Gastrocnemius medialis (tissue), 4 donors: Measurements from ENCODE around the gene RBKS. TPM values are rescaled to one million over a fixed set of nuclear protein-coding genes. Genes with fewer than 3 reads are reported as not detected.
"Not testable (repeated sequence)": the region's sequence is repeated elsewhere in the genome, so short reads cannot be mapped to it uniquely, and the experiment has no call there.

ENCODE experiments used
- ATAC-seq, 2 donors: fragments of 150-250 bp; one replicate each; pipeline ENCODE4 v1.9.1; 2016
- DNase-seq, 2 donors: peaks; one replicate each; pipeline ENCODE4 v3.0.0-alpha.2; 2019
- H3K27ac ChIP-seq, 4 donors: fragments of 200-600 bp; sonication (generic); 1 replicate in 1 of 4; 2 replicates in 3 of 4; pipeline ENCODE4 v1.5.1; 2016 to 2018; ENCODE audit warnings: mild to moderate bottlenecking in 2 of 4, moderate library complexity in 1 of 4
- H3K27me3 ChIP-seq, 3 donors: fragments of 200-600 bp; sonication (generic) in 2 of 3; 1 replicate in 1 of 3; 2 replicates in 2 of 3; pipeline versions ENCODE4 v1.5.1 to v1.6.0; 2016 to 2019; ENCODE audit warnings: mild to moderate bottlenecking in 1 of 3, moderate library complexity in 1 of 3
- H3K36me3 ChIP-seq, 2 donors: fragments of 200-600 bp; sonication (generic) in 1 of 2; one replicate each; pipeline ENCODE4 v1.5.1; 2017 to 2018
- H3K4me1 ChIP-seq, 2 donors: fragments of 200-600 bp; sonication (generic) in 1 of 2; one replicate each; pipeline ENCODE4 v1.5.1; 2016 to 2017; ENCODE audit warnings: mild to moderate bottlenecking in 2 of 2
- H3K4me3 ChIP-seq, 4 donors: fragments of 200-600 bp; sonication (generic) in 3 of 4; 1 replicate in 1 of 4; 2 replicates in 3 of 4; pipeline ENCODE4 v1.5.1; 2016 to 2019; ENCODE audit warnings: mild to moderate bottlenecking in 2 of 4
- H3K9me3 ChIP-seq, 3 donors: fragments of 200-600 bp; sonication (generic) in 2 of 3; 1 replicate in 1 of 3; 2 replicates in 2 of 3; pipeline ENCODE4 v1.5.1; 2016 to 2019
- POLR2A ChIP-seq, 2 donors: fragments of 450-650 bp; IDR thresholded peaks; one replicate each; pipeline ENCODE4 v1.6.1; 2017; ENCODE audit warnings: antibody characterized with exemption in 2 of 2, mild to moderate bottlenecking in 2 of 2, moderate library complexity in 2 of 2
- in situ Hi-C, 4 donors: fragments of 200-750 bp; cut with MboI; loops; one replicate each; pipeline versions ENCODE4 v1.15.0 to v1.8.0; 2017; ENCODE audit warnings: low sequenced_read_pairs in 4 of 4
- intact Hi-C: fragments of 100-400 bp; cut with DNase I; formaldehyde crosslinking; loops from one replicate; pipeline ENCODE4 v1.15.1; 2023; ENCODE audit warnings: low total_unique reads
- total RNA-seq, 4 donors: library from RNA; depleted of rRNA; stranded (reverse); fragments of >200 nt; gene quantifications; one replicate each; pipeline versions ENCODE4 v1.1.0 to v1.2.3, GENCODE V29; 2016
- TF ChIP-seq, protein P1 (sequence below), 5 experiments: fragments of 450-650 bp in 3 of 5; fragments of 200-600 bp in 2 of 5; sonication (generic) in 2 of 5; IDR thresholded peaks in 4 of 5; conservative IDR thresholded peaks in 1 of 5; 1 replicate in 4 of 5; 2 replicates in 1 of 5; pipeline ENCODE4 v1.5.1; 2016 to 2019; ENCODE audit warnings: antibody characterized with exemption in 5 of 5, mild to moderate bottlenecking in 3 of 5, moderate library complexity in 3 of 5

The RBKS gene
- total RNA-seq, 4 donors from 2014 or later: 0.41 to 5.4 (median 3.0) TPM

GRCh38 chr2:27866237-27866636 is 23.9 kb downstream of the RBKS start:
- Histone ChIP-seq H3K27me3 (no peaks in the 10 kb centered on the region), H3K4me3 (no peak overlapping the region), H3K9me3 (no peaks in the 10 kb centered on the region), H3K4me1 (no peaks in the 10 kb centered on the region), H3K36me3 (no peaks in the 10 kb centered on the region), H3K27ac (no peak overlapping the region)
- intact Hi-C loops (no loop called here), in situ Hi-C loops (no loop called here)
- DNase-seq (no peak), ATAC-seq (no peak)
- TF ChIP-seq POLR2A (IDR thresholded peaks at IDR 0.05): no peak

DNA sequence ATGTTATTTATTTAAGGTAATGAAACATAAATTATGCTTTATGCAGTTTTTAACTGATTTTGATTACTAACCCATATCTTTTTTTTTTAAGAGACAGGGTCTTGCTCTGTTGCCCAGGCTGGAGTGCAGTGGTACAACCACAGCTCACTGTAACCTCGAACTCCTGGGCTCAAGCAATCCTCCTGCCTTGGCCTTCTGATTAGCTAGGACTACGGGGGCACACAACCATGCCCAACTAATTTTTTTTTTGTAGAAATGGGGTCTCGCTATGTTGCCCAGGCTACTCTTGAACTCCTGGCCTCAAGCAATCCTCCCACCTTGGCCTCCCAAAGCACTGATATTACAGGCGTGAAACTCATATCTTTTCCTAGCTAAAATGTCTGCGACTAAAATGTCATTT is 26.2 kb downstream of the RBKS start:
- intact Hi-C loops, H3K9me3 ChIP-seq, H3K36me3 ChIP-seq, ATAC-seq, in situ Hi-C loops, H3K4me1 ChIP-seq, DNase-seq, H3K4me3 ChIP-seq, H3K27ac ChIP-seq, H3K27me3 ChIP-seq: not testable (repeated sequence)

GRCh38 chr2:27863146-27863545 is 27.0 kb downstream of the RBKS start:
- Histone ChIP-seq H3K4me3 (no peak overlapping the region), H3K27me3 (no peaks in the 10 kb centered on the region), H3K36me3 (no peaks in the 10 kb centered on the region), H3K9me3 (no peaks in the 10 kb centered on the region), H3K4me1 (peaks cover 0 to 6% of the 10 kb centered on the region in 2 donors), H3K27ac (no peak overlapping the region)
- no peak for ATAC-seq
- TF ChIP-seq, protein P1, sequence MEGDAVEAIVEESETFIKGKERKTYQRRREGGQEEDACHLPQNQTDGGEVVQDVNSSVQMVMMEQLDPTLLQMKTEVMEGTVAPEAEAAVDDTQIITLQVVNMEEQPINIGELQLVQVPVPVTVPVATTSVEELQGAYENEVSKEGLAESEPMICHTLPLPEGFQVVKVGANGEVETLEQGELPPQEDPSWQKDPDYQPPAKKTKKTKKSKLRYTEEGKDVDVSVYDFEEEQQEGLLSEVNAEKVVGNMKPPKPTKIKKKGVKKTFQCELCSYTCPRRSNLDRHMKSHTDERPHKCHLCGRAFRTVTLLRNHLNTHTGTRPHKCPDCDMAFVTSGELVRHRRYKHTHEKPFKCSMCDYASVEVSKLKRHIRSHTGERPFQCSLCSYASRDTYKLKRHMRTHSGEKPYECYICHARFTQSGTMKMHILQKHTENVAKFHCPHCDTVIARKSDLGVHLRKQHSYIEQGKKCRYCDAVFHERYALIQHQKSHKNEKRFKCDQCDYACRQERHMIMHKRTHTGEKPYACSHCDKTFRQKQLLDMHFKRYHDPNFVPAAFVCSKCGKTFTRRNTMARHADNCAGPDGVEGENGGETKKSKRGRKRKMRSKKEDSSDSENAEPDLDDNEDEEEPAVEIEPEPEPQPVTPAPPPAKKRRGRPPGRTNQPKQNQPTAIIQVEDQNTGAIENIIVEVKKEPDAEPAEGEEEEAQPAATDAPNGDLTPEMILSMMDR (IDR thresholded peaks at IDR 0.05 in 4 of 5, conservative IDR thresholded peaks at IDR 0.05 in 1 of 5): no peak
- TF ChIP-seq POLR2A (IDR thresholded peaks at IDR 0.05): no peak
- no peak for DNase-seq
- in situ Hi-C loops: no loop called here
- intact Hi-C loops: no loop called here

DNA sequence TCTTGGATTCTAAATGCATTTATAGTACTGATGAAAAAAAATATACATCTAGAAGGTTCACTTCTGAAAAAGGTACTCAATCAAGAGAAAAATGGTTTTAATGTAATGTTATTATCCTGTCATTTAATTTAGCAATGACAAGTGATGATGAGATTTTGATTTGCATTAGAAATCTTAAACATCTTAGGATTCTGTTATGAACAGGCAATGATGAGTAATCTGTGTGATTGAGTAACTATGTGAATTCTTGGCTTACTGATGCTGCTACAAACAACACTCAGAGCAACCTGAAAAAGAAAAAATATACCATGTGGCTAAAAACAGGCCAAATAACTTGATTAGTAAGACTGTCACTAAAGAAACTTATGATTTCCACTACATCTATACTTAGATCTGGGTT is 30.1 kb downstream of the RBKS start:
- intact Hi-C loops: no loop called here
- Histone ChIP-seq H3K27me3 (no peaks in the 10 kb centered on the region), H3K36me3 (no peaks in the 10 kb centered on the region), H3K27ac (no peak overlapping the region), H3K4me1 (peaks cover 5 to 21% of the 10 kb centered on the region in 2 donors), H3K9me3 (no peaks in the 10 kb centered on the region), H3K4me3 (no peak overlapping the region)
- ATAC-seq (no peak), DNase-seq (no peak)
- in situ Hi-C loops: no loop called here
- TF ChIP-seq, protein P1 (IDR thresholded peaks at IDR 0.05 in 4 of 5, conservative IDR thresholded peaks at IDR 0.05 in 1 of 5): no peak
- no peak for TF ChIP-seq POLR2A (IDR thresholded peaks at IDR 0.05)

DNA sequence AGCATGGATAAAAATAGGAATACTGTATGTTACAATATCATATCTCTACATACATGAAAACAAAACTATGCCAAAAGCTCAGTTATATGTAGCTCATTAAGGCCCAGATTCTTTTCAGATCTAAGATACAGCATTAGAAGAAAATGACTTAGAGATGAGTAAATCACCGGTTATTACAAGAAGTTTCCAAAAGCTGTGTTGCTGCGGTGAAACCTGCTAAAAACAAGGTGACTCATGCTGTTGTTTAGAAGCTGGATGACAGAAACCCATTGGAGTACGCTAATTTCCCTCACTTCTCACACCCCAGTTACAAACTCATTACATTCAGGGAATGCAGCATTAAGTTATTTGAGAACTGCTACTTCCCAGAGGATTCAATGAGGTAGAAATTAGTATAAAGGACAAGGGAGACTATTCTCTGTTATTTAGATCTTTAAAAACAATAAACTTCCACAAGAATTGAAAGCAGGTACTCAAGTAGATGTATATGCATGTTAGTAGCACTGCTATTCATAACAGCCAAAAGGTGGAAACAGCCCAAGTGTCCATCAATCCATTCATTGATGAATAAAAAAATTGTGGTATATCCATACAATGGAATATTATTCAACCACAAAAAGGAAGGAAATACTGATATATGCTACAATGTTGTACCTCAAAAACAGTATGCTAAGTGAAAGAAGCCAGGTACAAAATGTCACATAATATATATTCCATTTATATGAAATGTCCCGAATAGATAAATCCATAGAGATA is 32.6 kb downstream of the RBKS start:
- ATAC-seq: no peak
- no peaks in the 10 kb centered on the region for H3K36me3 ChIP-seq
- no peak overlapping the region for H3K4me3 ChIP-seq
- intact Hi-C loops (no loop called here), in situ Hi-C loops (no loop called here)
- H3K27ac ChIP-seq: no peak overlapping the region
- H3K9me3 ChIP-seq: no peaks in the 10 kb centered on the region
- peaks cover 9 to 26% of the 10 kb centered on the region in 2 donors for H3K4me1 ChIP-seq
- TF ChIP-seq, protein P1 (IDR thresholded peaks at IDR 0.05 in 4 of 5, conservative IDR thresholded peaks at IDR 0.05 in 1 of 5): no peak
- no peak for TF ChIP-seq POLR2A (IDR thresholded peaks at IDR 0.05)
- DNase-seq: no peak
- no peaks in the 10 kb centered on the region for H3K27me3 ChIP-seq

GRCh38 chr2:27856956-27857355 is 33.2 kb downstream of the RBKS start:
- intact Hi-C loops (no loop called here), in situ Hi-C loops (no loop called here)
- H3K4me3 ChIP-seq: no peak overlapping the region
- ATAC-seq (no peak), DNase-seq (no peak)
- no peak overlapping the region for H3K27ac ChIP-seq
- no peak for TF ChIP-seq POLR2A (IDR thresholded peaks at IDR 0.05)
- TF ChIP-seq, protein P1 (IDR thresholded peaks at IDR 0.05 in 4 of 5, conservative IDR thresholded peaks at IDR 0.05 in 1 of 5): no peak
- H3K27me3 ChIP-seq: no peaks in the 10 kb centered on the region
- H3K36me3 ChIP-seq: no peaks in the 10 kb centered on the region
- H3K9me3 ChIP-seq: no peaks in the 10 kb centered on the region
- peaks cover 9 to 26% of the 10 kb centered on the region in 2 donors for H3K4me1 ChIP-seq
